ENCODE measurements around the gene TNFSF9.

DNA sequence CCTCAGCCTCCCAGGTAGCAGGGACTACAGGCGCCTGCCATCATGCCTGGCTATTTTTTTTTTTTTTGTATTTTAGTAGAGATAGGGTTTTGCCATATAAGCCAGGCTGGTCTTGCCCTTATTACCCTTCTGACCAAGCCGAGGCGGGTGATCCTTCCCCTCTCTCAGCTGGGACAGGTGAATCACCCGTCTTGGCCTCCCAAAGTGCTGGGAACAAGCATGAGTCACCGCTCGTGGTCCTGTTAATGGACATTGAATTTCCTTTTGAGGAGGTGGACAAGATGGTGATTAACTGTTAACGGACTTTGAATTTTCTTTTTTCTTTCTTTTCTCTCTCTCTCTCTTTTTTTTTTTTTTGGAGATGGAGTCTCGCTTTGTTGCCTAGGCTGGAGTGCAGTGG lies 49.5 kb downstream of the TNFSF9 start:
- TF ChIP-seq, protein P1, sequence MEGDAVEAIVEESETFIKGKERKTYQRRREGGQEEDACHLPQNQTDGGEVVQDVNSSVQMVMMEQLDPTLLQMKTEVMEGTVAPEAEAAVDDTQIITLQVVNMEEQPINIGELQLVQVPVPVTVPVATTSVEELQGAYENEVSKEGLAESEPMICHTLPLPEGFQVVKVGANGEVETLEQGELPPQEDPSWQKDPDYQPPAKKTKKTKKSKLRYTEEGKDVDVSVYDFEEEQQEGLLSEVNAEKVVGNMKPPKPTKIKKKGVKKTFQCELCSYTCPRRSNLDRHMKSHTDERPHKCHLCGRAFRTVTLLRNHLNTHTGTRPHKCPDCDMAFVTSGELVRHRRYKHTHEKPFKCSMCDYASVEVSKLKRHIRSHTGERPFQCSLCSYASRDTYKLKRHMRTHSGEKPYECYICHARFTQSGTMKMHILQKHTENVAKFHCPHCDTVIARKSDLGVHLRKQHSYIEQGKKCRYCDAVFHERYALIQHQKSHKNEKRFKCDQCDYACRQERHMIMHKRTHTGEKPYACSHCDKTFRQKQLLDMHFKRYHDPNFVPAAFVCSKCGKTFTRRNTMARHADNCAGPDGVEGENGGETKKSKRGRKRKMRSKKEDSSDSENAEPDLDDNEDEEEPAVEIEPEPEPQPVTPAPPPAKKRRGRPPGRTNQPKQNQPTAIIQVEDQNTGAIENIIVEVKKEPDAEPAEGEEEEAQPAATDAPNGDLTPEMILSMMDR (IDR thresholded peaks at IDR 0.05): no peak
- no peak for TF ChIP-seq POLR2A (IDR thresholded peaks at IDR 0.05)

Measured in esophagus squamous epithelium (tissue), 4 donors.